WTC11 (cell line): ENCODE measurements around the gene CRELD1.

Experiments
- ARID4B ChIP-seq: sonication (generic); formaldehyde crosslinking; IDR thresholded peaks from 2 replicates; pipeline ENCODE4 v1.8.0; 2023; ENCODE audit warnings: missing genetic modification reagents, mild to moderate bottlenecking, borderline replicate concordance
- CREB1 ChIP-seq: sonication (generic); formaldehyde crosslinking; IDR thresholded peaks from 2 replicates; pipeline ENCODE4 v1.8.0; 2023; ENCODE audit warnings: mild to moderate bottlenecking, missing genetic modification reagents
- CTCF ChIP-seq: fragments of 200-600 bp; IDR thresholded peaks from 2 replicates; pipeline ENCODE4 v1.8.0; 2022; ENCODE audit warnings: antibody characterized with exemption
- E2F1 ChIP-seq: sonication (generic); formaldehyde crosslinking; IDR thresholded peaks from 2 replicates; pipeline ENCODE4 v1.8.0; 2022; ENCODE audit warnings: mild to moderate bottlenecking, missing genetic modification reagents
- ELF4 ChIP-seq: sonication (generic); formaldehyde crosslinking; IDR thresholded peaks from 2 replicates; pipeline ENCODE4 v1.8.1; 2022; ENCODE audit warnings: low read depth, mild to moderate bottlenecking, moderate library complexity, missing genetic modification reagents
- ESRRA ChIP-seq: sonication (generic); formaldehyde crosslinking; IDR thresholded peaks from 2 replicates; pipeline ENCODE4 v1.8.1; 2022; ENCODE audit warnings: mild to moderate bottlenecking, missing genetic modification reagents, borderline replicate concordance
- GABPB1 ChIP-seq: sonication (generic); formaldehyde crosslinking; IDR thresholded peaks from 2 replicates; pipeline ENCODE4 v1.8.1; 2023; ENCODE audit warnings: mild to moderate bottlenecking, missing genetic modification reagents
- JUN ChIP-seq: sonication (generic); formaldehyde crosslinking; IDR thresholded peaks from 2 replicates; pipeline ENCODE4 v1.8.0; 2023; ENCODE audit warnings: mild to moderate bottlenecking, missing genetic modification reagents
- NFE2L1 ChIP-seq: sonication (generic); formaldehyde crosslinking; IDR thresholded peaks from 2 replicates; pipeline ENCODE4 v1.8.1; 2023; ENCODE audit warnings: missing genetic modification reagents
- NR2C2 ChIP-seq: sonication (generic); formaldehyde crosslinking; IDR thresholded peaks from 2 replicates; pipeline ENCODE4 v1.8.0; 2022; ENCODE audit warnings: mild to moderate bottlenecking, missing genetic modification reagents
- NR3C1 ChIP-seq: sonication (generic); formaldehyde crosslinking; conservative IDR thresholded peaks from 2 replicates; pipeline ENCODE4 v1.8.1; 2023; ENCODE audit warnings: low read depth, mild to moderate bottlenecking, missing genetic modification reagents
- SMAD3 ChIP-seq: sonication (generic); formaldehyde crosslinking; IDR thresholded peaks from 2 replicates; pipeline ENCODE4 v1.8.0; 2022; ENCODE audit warnings: missing genetic modification reagents, mild to moderate bottlenecking, borderline replicate concordance
- SP1 ChIP-seq: sonication (generic); formaldehyde crosslinking; conservative IDR thresholded peaks from 2 replicates; pipeline ENCODE4 v1.8.1; 2022; ENCODE audit warnings: missing genetic modification reagents
- USF1 ChIP-seq: sonication (generic); formaldehyde crosslinking; IDR thresholded peaks from 2 replicates; pipeline ENCODE4 v1.8.0; 2022; ENCODE audit warnings: mild to moderate bottlenecking, missing genetic modification reagents

GRCh38 chr3:9911863-9912262 lies 21.8 kb upstream of the CRELD1 start:
- TF ChIP-seq CTCF: no peak
- no peak for TF ChIP-seq NFE2L1 (CRISPR knock-in tag)
- no peak for TF ChIP-seq CREB1 (CRISPR knock-in tag)
- TF ChIP-seq E2F1 (CRISPR knock-in tag): no peak
- no peak for TF ChIP-seq GABPB1 (CRISPR knock-in tag)
- no peak for TF ChIP-seq ESRRA (CRISPR knock-in tag)
- TF ChIP-seq ARID4B (CRISPR knock-in tag): no peak
- no peak for TF ChIP-seq JUN
- TF ChIP-seq SMAD3 (CRISPR knock-in tag): no peak
- no peak for TF ChIP-seq SP1
- TF ChIP-seq USF1 (CRISPR knock-in tag): no peak
- no peak for TF ChIP-seq ELF4 (CRISPR knock-in tag)
- no peak for TF ChIP-seq NR3C1 (CRISPR knock-in tag)
- no peak for TF ChIP-seq NR2C2 (CRISPR knock-in tag)
